Body of pancreas (tissue), 4 donors: Measurements from ENCODE around the gene TRA2B. TPM values are rescaled to one million over a fixed set of nuclear protein-coding genes. Genes with fewer than 3 reads are reported as not detected.

Experiments
- ATAC-seq: fragments of 150-250 bp; one replicate; pipeline ENCODE4 v1.9.1; 2016
- DNase-seq, 4 donors: peaks; one replicate each; pipeline ENCODE4 v3.0.0-alpha.2; 2019
- H3K27ac ChIP-seq, 4 donors: fragments of 200-600 bp; sonication (generic); 1 replicate in 3 of 4; 2 replicates in 1 of 4; pipeline versions ENCODE4 v1.5.1 to v1.6.1; 2016 to 2019; ENCODE audit warnings: mild to moderate bottlenecking in 1 of 4, mixed read lengths in 1 of 4, moderate library complexity in 1 of 4
- H3K27me3 ChIP-seq, 2 donors: fragments of 200-600 bp; sonication (generic); one replicate each; pipeline ENCODE4 v1.6.0; 2016; ENCODE audit warnings: mild to moderate bottlenecking in 1 of 2
- H3K36me3 ChIP-seq, 2 donors: fragments of 200-600 bp; sonication (generic); replicated peaks in 1 of 2; 2 replicates each; pipeline ENCODE4 v1.5.1; 2016; ENCODE audit warnings: low read depth in 2 of 2; ENCODE audit not compliant: insufficient read depth in 1 of 2
- H3K4me1 ChIP-seq: fragments of 200-600 bp; sonication (generic); one replicate; pipeline ENCODE4 v1.6.0; 2016
- H3K4me3 ChIP-seq, 2 donors: fragments of 200-600 bp; sonication (generic); 1 replicate in 1 of 2; 2 replicates in 1 of 2; pipeline ENCODE4 v1.5.1; 2016 to 2019
- H3K9me3 ChIP-seq, 3 donors: fragments of 200-600 bp; sonication (generic); 1 replicate in 2 of 3; 2 replicates in 1 of 3; pipeline ENCODE4 v1.5.1; 2016
- POLR2A ChIP-seq, 3 donors: fragments of 450-650 bp; IDR thresholded peaks; one replicate each; pipeline ENCODE4 v1.6.1; 2016; ENCODE audit warnings: antibody characterized with exemption in 3 of 3, mild to moderate bottlenecking in 2 of 3
- WGBS, 2 donors: methylation state at CpG; one replicate each; pipeline ENCODE4 v1.1.5; 2017; 5-methylcytosine and 5-hydroxymethylcytosine counted together
- intact Hi-C: fragments of 100-400 bp; cut with DNase I; formaldehyde crosslinking; loops from one replicate; pipeline ENCODE4 v1.15.1; 2023
- total RNA-seq, 2 donors: library from RNA; depleted of rRNA; stranded (reverse); fragments of >200 nt; gene quantifications; one replicate each; pipeline ENCODE4 v1.1.0, GENCODE V29; 2016
- TF ChIP-seq, protein P1 (sequence below), 7 experiments: fragments of 450-650 bp in 4 of 7; fragments of 200-600 bp in 3 of 7; sonication (generic) in 3 of 7; IDR thresholded peaks; one replicate each; pipeline ENCODE4 v1.5.1; 2016 to 2019; ENCODE audit warnings: antibody characterized with exemption in 7 of 7

Gene TRA2B
- total RNA-seq, 2 donors from 2014 or later, result 74.2 to 323 TPM

DNA sequence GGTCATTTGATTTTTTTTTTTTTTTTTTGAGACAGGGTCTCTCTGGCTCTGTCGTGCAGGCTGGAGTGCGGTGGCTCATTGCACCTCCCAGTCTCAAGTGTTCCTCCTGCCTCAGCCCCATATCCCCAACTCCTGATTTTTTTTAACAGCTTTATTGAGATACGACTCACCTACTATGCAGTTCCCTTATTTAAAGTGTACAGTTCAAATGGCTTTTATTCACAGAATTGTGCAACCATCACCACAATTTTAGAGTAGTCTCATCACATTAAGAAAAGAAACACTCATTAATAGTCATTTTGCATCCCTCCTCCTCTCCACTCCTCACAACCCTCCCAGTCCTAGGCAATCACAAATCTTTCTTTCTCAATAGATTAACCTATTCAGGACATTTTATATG is 1.9 kb upstream of the TRA2B start:
- no peak overlapping the region for H3K27ac ChIP-seq
- TF ChIP-seq POLR2A (IDR thresholded peaks at IDR 0.05), result no peak
- TF ChIP-seq, protein P1, sequence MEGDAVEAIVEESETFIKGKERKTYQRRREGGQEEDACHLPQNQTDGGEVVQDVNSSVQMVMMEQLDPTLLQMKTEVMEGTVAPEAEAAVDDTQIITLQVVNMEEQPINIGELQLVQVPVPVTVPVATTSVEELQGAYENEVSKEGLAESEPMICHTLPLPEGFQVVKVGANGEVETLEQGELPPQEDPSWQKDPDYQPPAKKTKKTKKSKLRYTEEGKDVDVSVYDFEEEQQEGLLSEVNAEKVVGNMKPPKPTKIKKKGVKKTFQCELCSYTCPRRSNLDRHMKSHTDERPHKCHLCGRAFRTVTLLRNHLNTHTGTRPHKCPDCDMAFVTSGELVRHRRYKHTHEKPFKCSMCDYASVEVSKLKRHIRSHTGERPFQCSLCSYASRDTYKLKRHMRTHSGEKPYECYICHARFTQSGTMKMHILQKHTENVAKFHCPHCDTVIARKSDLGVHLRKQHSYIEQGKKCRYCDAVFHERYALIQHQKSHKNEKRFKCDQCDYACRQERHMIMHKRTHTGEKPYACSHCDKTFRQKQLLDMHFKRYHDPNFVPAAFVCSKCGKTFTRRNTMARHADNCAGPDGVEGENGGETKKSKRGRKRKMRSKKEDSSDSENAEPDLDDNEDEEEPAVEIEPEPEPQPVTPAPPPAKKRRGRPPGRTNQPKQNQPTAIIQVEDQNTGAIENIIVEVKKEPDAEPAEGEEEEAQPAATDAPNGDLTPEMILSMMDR (IDR thresholded peaks at IDR 0.05), result no peak
- intact Hi-C loops, result no loop called here
- 88 to 93% methylated on average over 3 of the region's 3 CpGs for WGBS, 2 donors
- H3K4me3 ChIP-seq, result no peak overlapping the region
- DNase-seq, result no peak
- peaks cover 28% of the 10 kb centered on the region for H3K4me1 ChIP-seq
- no peaks in the 10 kb centered on the region for H3K9me3 ChIP-seq
- H3K27me3 ChIP-seq, result no peaks in the 10 kb centered on the region
- no peak for ATAC-seq
- no peaks in the 10 kb centered on the region for H3K36me3 ChIP-seq

DNA sequence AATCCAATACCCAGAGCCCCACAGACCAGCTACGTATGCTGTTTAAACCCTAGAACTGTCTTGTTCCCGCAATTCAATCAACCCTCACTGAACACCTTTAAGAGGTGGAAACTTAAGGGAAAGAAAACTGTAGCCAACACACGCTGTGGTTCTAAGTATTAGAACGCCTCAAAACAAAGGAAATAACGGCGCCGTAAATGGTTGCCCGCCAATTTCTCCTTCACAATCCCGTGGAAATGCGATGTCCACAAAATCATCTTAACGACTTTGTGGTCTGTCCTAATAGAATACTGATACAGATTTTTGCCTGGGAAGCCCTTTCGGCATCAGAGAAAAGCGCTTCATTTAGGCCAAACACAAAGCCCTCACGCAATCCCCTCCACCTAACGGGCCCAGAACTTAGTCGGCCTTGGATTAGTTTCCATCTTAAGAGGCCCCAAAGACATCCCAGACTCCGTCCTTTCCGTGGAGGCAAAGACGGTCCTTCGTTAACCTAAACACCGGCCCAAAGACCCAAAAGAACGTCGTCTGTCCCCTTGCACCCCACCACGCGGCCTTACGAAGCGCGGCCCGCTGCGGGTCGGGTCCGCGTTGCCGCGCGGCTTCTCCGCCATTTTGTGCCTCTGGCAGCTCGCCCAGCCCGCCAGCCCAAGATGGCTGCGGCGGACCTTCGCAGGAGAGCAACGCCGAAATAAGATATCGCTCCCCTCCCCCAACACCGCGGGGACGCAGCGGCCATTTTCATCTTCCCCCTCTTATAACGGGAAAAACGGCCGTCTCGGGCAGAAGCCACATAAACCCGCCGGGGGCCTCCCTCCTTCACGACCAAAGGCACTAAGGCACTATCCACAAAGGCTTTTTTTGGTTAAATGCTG is 763 bp downstream of the TRA2B start:
- DNase-seq (peak; percentile 91 to 92 (median 91)), ATAC-seq (peak; percentile 82)
- peaks cover 38% of the 10 kb centered on the region for H3K4me1 ChIP-seq
- H3K27ac ChIP-seq, result peak overlapping the region; percentile 96 to 100 (median 98)
- H3K4me3 ChIP-seq, result peak overlapping the region; percentile 87 to 94
- no peaks in the 10 kb centered on the region for H3K27me3 ChIP-seq
- H3K36me3 ChIP-seq, result no peaks in the 10 kb centered on the region
- no peaks in the 10 kb centered on the region for H3K9me3 ChIP-seq
- intact Hi-C loops, result no loop called here
- TF ChIP-seq, protein P1 (IDR thresholded peaks at IDR 0.05), result peak in 1 of 7 experiments; percentile 3
- TF ChIP-seq POLR2A (IDR thresholded peaks at IDR 0.05), result no peak
- 0% methylated on average over 26 to 56 of the region's 56 CpGs for WGBS, 2 donors

DNA sequence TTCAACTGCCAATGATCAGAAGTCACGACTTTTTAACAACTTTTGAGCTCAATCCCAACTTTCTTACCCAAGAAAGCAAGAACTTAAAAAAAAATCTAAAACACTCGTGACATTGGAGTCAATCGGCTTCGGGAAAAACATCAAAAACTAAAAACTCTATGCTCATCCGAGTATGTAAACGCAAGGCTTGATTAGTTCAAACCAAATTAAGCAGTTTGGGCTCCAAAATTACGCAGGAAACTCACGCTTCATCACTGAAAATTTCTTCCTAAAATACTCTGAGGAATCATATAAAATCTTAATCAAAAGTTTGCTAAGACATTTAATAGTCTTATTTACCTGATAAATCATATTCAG is 1.6 kb downstream of the TRA2B start:
- H3K36me3 ChIP-seq, result no peaks in the 10 kb centered on the region
- ATAC-seq (no peak), DNase-seq (no peak)
- peak overlapping the region in 1 of 2 donors; percentile 87 for H3K4me3 ChIP-seq
- H3K4me1 ChIP-seq, result peaks cover 46% of the 10 kb centered on the region
- H3K27me3 ChIP-seq, result no peaks in the 10 kb centered on the region
- H3K27ac ChIP-seq, result peak overlapping the region in 3 of 4 donors; percentile 96 to 99 (median 98)
- WGBS, 2 donors, result 0 to 1% methylated on average over 8 of the region's 8 CpGs
- intact Hi-C loops, result no loop called here
- no peak for TF ChIP-seq POLR2A (IDR thresholded peaks at IDR 0.05)
- TF ChIP-seq, protein P1 (IDR thresholded peaks at IDR 0.05), result no peak
- no peaks in the 10 kb centered on the region for H3K9me3 ChIP-seq

DNA sequence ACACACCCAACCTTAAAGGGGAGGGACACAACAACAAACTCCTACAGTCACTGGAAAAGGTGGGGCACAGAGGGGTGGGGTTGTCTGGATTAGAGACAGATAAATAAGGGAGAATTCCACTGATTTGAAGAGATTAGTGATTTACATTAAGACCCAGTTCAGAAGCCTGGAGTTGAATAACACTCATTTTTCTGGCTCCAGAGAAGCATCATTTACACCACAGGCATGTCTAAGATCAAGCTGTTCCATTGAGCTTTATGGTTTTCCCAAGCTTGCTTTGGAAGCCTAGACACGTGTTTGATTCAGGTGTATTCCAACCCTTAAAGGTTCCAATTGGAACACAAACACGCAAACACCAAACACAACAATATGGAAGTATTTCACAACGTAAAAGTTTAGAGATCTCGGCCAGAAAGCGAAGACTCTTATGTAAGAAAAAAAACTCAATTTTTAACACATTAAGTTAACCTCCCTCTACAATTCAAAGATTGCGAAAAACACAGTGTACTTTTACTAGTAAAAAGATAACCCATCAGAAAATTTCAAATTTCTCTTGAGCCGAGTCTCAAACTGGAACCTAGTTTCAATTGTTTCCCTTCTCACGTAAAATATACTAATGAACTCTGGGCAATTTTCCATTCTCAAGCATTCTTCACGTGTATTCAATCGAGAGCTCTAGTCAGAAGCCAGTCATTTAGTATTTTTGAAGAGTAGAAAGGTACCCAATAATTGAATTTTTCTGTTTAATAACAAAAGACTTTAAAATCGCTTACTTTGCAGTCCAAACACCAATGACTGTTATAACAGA is 2.1 kb downstream of the TRA2B start:
- intact Hi-C loops, result no loop called here

More for the DNA sequence above, 2.1 kb downstream of the TRA2B start:
- H3K4me3 ChIP-seq, result peak overlapping the region in 1 of 2 donors; percentile 87
- 1 to 2% methylated on average over 11 of the region's 11 CpGs for WGBS, 2 donors
- no peaks in the 10 kb centered on the region for H3K36me3 ChIP-seq
- no peaks in the 10 kb centered on the region for H3K27me3 ChIP-seq
- TF ChIP-seq POLR2A (IDR thresholded peaks at IDR 0.05), result no peak
- TF ChIP-seq, protein P1 (IDR thresholded peaks at IDR 0.05), result no peak
- DNase-seq (no peak), ATAC-seq (no peak)
- H3K27ac ChIP-seq, result peak overlapping the region in 3 of 4 donors; percentile 5 to 99 (median 98)
- H3K4me1 ChIP-seq, result peaks cover 52% of the 10 kb centered on the region
- no peaks in the 10 kb centered on the region for H3K9me3 ChIP-seq
